HG03135 (cell line): ENCODE data around the gene TBCK.
"Not testable (repeated sequence)": the region's sequence is repeated elsewhere in the genome, so short reads cannot be mapped to it uniquely, and the experiment has no call there.

Experiments used
- ATAC-seq: cut with Tn5 transposase; IDR thresholded peaks from one replicate; pipeline ENCODE4 v1.9.1; 2021; ENCODE audit warnings: mild to moderate bottlenecking, moderate library complexity; ENCODE audit not compliant: unreplicated experiment

TBCK gene

DNA sequence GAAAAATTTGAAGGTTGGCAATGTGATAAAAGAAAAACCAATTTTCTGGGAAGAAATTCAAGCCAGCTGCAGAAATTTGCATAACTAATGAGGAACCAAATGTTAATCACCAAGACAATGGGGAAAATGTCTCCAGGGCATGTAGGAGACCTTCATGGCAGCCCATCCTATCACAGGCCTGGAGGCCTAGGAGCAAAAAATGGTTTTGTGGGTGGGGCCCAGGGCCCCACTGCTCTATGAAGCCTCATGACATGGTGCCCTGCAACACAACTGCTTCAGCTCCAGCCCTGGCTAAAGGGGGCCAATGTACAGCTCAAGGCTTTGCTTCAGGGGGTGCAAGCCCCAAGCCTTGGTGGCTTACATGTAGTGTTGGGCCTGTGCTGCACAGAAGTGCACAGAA is 184.0 kb downstream of the TBCK start:
- ATAC-seq = no peak

DNA sequence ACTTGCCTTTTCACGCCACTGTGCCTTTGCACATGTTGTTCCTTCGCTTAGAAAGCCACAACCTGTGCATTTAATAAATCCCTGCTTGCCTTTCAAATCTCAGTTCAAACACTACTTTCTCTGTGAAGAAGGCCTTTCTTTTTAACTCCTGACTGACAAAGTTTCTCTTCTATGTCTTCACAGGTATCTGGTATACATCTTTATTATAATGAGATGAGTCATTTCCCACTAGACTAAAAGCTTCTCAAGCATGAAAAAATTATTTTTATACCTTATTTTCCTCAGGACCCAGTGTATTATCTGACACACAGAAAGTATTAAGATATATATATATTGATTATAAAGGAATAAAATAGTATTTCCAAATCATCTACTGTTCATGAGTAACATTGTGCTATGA is 189.9 kb downstream of the TBCK start:
- no peak for ATAC-seq

DNA sequence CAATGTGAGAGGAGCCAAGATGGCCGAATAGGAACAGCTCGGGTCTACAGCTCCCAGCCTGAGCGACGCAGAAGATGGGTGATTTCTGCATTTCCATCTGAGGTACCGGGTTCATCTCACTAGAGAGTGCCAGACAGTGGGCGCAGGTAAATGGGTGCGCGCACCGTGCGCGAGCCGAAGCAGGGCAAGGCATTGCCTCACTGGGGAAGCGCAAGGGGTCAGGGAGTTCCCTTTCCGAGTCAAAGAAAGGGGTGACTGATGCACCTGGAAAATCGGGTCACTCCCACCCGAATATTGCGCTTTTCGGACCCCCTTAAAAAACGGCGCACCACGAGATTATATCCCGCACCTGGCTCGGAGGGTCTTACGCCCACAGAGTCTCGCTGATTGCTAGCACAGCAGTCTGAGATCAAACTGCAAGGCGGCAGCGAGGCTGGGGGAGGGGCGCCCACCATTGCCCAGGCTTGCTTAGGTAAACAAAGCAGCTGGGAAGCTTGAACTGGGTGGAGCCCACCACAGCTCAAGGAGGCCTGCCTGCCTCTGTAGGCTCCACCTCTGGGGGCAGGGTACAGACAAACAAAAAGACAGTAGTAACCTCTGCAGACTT is 196.0 kb downstream of the TBCK start:
- not testable (repeated sequence) for ATAC-seq

DNA sequence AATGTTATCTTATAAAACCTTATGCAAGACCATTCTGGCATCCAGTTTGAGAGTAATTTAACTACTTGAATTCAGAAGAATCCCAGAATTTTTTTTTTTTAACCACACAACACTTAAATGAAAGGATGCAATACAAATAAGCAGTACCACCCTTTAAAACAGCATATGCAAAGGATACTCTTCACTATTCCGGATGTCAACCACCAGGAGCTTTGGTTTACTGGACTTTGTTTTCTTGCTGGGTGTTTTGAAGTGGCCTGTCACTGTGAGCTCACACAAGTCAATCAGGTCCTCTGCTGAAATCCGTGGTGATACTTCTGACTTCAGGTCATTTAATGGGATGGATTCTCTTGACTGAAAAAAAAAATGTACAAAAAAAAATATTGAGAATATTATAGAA is 200.0 kb downstream of the TBCK start:
- no peak for ATAC-seq

DNA sequence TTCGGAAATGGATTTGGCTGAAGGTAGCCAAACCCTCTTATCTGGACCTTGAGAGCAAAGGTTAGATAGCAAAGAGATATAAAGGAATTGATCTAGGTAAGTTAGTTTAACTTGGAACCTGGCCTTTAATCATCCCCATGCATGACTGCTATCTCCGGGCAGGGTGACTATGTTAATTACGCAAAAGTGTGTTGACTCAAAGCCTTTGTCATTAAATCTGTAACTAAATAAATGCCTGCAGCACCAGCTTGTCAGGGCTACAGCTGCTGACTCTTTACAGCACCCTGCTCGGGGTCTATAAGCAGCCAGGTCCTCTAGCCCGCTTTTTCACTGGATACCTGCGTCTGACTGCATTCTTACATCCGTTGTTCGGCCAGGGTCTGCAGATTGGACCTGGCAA is 201.7 kb downstream of the TBCK start:
- ATAC-seq = no peak

DNA sequence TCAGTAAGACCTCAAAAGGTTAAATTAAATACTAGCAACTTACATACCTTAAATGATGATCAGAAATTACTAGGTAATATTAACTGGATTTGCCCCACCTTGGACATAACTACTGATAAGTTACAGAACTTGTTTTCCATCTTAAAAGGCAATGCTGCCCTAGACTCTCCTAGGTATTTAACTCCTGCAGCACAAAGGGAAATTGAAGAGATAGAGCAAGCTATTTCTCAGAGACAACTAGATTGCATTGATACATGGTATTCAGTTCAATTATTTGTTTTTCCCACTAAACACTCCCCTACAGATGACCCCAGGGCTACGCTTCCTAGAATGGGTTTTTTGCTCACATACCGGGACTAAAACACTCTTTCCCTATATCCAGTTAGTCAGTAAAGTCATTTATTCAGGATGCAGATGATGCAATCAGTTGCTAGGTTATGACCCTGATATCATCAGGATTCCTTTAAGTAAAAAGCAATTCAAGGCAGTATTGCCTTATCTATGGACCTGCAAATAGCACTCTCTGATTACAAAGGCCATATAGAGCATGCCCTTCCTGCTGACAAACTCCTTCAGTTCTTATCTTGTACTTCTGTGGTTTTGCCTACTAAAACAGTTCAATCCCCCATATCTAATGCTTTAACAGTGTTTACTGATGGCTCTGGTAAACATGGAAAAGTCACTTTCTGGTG is 204.1 kb downstream of the TBCK start:
- not testable (repeated sequence) for ATAC-seq

DNA sequence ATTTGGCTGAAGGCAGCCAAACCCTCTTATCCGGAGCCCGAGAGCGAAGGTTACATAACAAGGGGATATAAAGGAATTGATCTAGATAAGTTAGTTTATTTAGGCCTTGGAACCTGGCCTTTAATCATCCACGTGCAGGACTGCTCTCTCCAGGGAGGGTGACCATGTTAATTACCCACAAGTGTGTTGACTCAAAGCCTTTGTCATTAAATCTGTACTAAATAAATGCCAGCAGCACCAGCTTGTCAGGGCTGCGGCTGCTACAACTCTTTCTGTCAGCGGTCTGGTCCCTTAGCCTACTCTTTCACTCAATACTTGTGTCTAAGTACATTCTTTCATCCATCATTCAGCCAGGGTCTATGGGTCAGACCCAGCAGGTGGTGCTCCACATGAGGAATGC is 206.1 kb downstream of the TBCK start:
- no peak for ATAC-seq

DNA sequence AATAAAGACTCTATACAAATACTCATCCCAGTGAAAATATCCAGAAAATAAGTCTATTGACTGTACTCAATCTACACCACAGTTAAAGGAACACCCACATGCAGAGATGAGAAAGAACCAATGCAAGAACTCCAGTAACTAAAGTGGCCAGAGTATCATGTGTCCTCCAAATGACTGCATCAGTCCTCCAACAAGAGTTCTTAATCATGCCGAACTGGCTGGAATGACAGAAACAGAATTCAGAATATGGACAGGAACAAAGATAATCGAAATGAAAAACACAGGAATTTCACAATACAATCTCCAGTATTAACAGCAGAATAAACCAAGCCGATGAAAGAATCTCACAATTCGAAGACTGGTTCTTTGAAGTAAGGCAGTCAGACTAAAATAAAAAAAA is 210.3 kb downstream of the TBCK start:
- no peak for ATAC-seq

DNA sequence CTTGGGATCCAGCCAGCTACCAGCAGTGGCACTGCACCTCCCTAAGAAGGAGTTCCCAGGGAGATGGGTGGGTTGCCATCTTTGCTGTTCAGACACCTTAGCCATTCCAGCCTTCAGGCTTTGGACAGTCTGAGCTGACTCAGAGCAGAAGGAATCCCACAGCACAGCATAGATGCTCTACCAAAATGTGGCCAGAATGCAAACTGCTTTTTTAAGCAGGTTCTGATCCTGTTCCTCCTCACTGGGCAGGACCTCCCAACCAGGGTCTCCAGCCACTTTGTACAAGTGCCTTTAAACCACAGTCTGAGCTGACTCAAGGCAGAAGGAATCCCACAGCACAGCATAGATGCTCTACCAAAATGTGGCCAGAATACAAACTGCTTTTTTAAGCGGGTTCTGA is 211.7 kb downstream of the TBCK start:
- no peak for ATAC-seq

DNA sequence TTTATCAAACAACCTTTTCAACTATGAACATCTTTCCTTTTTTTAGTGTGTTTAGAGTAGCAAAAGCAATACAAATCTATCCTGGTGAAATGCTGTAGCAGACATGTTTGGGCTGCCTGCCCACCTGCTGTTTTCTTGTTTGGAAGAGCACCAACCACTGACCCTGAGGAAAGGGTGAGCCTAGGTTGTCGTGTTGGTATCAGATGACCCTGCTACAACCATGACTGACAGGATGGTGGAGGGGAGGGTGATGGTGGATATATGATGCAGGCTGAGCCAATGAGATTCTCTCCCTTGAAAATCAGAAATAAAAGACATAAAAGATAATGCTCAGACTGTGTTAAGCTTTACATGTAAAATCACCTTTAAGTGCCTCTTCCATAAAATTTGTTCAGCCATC is 219.6 kb downstream of the TBCK start:
- ATAC-seq = no peak

DNA sequence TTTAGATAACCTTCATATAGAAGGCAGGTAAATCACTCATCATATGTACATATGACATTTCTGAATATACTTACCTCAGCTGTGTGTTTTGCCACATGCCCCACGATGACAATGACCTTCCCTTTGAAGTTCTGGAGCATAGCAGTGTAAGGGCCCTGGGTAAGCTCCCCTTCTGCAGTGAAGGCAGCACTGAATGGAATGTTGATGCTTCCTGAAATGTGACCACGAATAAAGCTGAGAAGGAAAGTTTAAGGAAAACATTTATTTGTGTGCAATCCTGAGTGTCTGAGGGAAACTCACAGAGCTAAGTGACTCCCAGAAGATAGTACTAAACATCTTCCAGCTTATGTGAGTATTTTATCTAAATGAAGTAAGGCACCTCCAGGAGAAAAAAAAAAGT is 220.6 kb downstream of the TBCK start:
- ATAC-seq = no peak

DNA sequence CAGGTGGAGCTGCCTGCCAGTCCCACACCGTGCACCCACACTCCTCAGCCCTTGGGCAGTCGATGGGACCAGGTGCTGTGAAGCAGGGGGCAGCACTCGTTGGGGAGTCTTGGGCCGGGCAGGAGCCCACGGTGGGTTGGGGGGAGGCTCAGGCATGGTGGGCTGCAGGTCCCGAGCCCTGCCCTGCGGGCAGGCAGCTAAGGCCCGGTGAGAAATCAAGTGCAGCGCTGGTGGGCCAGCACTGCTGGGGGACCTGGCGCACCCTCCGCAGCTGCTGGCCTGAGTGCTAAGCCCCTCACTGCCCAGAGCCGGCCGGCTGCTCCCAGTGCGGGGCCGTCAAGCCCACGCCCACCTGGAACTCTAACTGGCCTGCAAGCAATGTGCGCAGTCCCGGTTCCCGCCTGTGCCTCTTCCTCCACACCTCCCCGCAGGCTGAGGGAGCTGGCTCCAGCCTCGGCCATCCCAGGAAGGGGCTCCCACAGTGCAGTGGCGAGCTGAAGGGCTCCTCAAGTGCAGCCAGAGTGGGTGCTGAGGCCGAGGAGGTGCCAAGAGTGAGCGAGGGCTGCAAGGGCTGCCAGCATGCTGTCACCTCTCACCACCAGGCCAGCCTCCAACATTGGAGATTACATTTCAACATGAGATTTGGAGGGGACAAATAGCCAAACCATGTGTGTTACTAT is 223.5 kb downstream of the TBCK start:
- ATAC-seq = no peak

DNA sequence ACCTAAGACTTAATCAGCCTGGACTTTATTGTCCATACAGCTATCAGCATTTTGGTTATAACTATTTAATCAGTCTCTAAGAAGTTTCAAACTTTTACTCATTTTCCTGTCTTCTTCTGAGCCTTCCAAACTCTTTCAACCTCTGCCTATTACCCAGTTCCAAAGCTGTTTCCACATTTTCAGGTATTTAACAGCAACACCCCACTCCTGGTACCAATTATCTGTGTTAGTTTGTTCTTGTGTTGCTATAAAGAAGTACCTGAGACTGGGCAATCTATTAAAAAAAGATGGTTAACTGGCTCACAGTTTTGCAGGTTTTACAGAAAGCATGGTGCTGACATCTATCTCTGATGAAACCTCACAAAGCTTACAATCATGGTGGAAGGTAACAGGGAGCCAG is 225.2 kb downstream of the TBCK start:
- no peak for ATAC-seq

DNA sequence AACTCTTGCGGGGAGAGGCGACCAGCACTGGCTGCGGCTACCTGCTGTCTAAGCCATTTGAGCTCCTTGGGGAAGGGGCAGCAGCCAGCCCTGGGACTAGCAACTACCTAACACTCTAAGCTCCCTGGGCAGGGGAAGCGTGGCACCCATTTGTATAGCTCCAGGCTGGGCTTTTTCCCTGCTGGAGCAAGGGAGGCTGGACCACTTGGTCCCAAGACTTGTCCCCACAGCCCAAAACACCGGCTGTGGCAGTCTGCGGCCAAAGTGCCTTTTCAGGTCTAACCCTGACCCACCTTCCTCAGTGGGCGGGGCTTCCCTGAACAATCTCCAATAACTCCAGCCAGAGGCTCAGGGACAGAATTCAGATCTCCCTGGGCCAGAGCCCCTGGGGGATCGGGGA is 232.9 kb downstream of the TBCK start:
- ATAC-seq = no peak

DNA sequence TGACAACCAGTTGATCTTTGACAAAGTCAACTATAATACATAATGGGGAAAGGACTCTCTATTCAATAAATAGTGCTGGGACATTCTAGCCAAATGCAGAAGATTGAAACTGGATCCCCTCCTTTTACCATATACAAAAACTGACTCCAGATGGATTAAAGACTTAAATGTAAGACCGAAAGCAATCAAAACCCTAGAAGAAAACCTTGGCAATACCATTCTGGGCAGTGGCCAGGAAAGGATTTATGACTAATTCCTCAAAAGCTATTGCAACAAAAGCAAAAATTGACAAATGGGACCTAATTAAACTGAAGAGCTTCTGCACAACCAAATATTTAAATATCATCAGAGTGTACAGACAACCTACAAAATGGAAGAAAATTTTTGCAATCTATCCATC is 235.6 kb downstream of the TBCK start:
- ATAC-seq = no peak

DNA sequence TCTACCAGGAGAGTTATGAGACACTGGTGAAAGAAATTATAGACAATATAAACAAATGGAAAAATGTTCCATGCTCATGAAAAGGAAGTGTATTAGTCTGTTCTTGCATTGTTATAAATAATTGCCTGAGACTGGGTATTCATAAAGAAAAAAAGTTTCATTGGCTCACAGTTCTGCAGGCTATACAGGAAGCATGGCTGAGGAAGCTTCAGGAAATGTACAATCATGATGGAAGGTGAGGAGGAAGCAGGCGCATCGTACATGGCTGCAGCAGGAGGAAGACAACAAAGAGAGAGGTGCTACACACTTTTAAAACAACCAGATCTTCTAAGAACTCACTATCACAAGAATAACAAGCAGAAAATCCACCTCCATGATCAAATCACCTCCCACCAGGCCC is 236.4 kb downstream of the TBCK start:
- no peak for ATAC-seq

DNA sequence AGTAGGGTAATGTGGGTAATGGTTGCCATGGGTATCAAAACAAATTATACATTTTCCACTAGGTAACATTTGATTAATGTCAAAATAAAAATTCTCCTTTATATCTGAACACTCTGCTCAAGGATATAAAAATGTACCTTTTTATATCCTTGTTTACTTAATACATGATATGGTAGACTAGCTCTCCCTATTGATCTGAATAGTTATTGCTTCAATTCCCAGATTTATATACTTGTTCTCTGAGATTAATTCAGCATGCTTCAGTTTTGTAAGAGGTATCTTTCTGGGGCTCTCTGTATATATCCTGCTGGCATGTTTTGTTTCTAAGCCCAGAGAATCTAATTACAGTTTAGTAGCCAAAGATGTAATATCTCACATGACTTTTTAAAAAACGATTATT is 251.0 kb downstream of the TBCK start:
- no peak for ATAC-seq

DNA sequence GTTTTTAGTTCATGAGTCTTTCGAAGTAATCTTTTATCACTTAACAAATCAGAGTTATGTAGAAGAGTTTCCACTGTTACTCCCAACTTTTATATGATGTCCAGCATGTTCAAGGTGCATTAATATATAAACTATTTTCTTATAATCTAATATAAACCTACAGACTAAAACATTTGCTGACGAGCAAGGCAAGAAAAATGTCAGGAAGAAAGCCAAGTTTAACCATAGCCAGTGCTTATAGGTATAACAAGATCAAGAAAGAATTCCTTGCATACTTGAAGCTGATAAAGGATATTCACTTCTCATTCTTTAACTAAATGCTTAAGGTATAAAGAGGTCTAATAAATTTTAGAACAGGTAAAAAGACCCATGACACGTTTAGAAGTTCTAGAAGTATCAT is 253.0 kb downstream of the TBCK start:
- no peak for ATAC-seq

DNA sequence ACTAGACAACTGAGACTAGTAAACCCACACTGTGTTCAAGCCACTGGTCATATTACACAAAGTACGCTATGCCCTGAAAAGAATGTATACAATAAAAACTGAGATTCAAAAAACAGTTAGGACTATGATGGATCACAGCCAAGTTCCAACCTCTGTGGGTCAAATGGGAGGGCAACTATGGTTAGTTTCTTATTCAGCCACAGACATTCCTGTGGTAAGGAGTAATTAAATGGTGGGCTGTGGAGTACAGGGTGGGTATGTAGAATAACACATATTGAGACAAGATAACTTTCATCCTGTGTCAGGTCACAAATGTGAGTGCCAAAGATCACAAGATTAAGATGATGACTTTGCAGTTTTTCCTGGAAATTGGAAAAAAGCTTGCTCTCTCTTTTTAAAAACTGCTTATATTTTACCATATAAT is 253.5 kb downstream of the TBCK start:
- ATAC-seq = no peak

DNA sequence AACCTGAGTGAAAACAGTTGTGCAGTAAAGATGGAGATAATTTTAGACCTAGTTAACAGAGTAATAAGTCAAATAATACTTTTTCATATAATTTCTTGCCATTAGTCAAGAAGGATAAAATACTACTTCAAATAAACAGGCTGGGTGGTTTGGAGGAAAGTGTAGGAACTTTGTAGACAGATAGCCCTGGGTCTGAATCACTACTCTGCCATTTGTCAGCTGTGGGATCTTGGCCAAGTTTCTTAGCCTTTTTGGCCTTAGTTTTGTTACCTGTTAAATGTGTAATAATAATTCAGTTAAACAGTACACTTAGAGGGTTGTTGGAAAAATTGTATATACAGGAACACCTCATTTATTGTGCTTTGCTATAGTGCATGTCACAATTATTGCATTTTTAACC is 257.1 kb downstream of the TBCK start:
- no peak for ATAC-seq

DNA sequence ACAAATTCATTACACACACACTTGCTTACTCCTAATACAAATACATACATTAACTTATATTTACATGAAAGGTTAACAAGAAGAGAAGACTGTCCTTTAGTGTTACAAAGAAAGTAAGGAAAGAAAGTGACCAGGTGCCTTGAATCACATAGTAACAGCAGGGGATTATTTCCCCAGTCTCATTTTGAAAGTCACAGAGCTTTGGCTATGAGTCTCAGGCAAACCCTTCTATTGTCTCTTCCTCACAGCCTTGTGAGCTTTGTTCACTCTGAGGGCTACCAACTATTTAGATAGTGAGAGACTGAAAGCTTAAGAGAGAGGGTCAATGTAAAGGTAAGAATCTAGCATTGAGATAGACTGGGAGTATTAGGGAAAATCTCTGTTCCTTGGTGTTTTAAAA is 259.1 kb downstream of the TBCK start:
- ATAC-seq = no peak

DNA sequence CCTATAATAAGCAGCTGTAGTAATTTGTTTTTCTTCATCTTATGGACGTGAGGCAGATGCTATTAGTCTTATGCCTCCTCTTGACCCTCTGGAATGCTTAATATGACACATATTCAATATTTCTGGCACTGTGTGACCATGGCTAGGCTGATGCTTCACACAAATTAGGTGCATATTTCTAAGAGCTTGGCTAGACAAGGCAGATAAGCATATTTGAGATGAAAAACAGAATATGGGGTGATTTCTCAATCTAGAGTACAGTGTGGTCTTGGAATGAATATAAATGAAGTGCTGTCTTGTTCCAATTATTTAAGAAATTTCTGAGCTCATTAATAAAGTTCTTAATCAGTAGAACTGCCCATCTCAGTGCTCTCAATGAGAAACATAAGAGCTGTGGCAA is 264.5 kb downstream of the TBCK start:
- no peak for ATAC-seq

DNA sequence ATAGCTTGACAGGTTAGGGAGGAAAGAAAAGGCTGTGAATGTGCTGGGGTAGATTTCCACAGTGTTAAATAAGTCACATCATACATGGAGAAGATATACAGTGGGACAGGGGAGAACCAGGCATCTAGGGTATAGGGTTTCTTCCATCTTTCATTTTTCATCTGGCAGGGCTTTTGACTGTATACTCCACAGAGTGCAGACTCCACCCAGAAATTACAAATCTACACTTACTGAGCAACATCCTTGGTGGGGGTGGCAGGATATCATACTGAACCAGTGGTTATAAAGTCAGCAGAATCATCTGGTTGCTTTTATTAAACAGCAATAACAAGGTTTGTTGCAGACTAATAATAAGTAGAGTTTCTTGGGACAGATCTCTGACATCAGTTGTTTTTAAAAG is 266.5 kb downstream of the TBCK start:
- no peak for ATAC-seq
